Measurements from ENCODE around the gene TTLL12.

GRCh38 chr22:43234264-43234988, 47.5 kb upstream of the TTLL12 start:
- TF ChIP-seq CTCF (IDR thresholded peaks at IDR 0.05) (no peak), POLR2A (IDR thresholded peaks at IDR 0.05) (no peak)
